Stimulated activated CD8-positive, alpha-beta memory T cell treated with anti-CD3 and anti-CD28 coated beads, Interleukin-15, amount 100 ng/mL, for 48 hours (primary cell): ENCODE results near the gene ZNF701.
"Not testable (repeated sequence)": the region's sequence is repeated elsewhere in the genome, so short reads cannot be mapped to it uniquely, and the experiment has no call there.

ENCODE experiments used
- DNase-seq, 2 donors: peaks; one replicate each; pipeline ENCODE4 v3.0.0-alpha.2; 2020; ENCODE audit warnings: low read depth in 2 of 2

ZNF701 gene

DNA sequence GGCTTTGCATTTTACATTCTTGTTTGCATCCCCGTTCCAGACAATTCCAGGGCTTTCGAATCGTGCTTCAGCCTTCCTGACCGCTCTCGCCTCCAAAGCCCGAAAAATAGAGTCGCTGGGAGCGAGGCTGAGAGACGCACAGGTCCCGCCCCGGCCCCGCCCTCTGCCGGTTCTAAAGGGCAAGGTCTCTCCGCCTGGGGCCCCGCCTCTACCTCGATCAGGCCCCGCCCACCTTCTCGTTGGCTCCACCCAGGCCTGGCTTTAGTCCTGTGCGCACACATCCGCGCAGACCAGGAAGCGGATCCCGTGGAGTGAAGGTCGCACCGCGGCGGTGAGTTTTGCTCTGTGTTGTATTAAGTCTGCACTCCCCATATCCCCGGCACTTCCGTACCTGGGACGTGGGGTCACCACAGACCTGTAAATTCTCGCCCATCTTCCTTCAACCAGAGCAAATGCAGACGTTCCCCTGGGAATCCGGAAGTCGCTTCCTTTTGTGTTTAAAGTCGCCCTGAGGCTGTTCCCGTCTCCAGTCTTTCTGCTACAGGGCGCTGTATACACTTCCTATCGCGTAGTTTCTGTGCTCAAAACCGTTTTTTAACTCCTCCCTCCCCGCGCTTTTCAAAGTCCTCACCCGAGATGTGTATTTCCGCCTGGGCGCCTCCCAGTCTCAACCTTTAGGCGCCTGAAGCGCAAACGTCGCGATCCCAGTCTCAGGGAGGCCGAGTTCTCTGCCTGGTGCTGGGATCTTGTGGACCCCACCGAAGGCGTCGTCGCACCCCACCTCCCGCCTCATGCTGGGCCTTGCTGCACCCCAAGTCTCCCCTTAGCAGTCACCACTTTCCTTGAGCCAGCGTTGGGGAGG, at the start of gene ZNF701:
Gene ZNF701, plus strand, starts transcription at position 288 of the 862 bp plus-strand sequence. CDS start 3,861 bp downstream, outside the sequence.
- peak; percentile 82 to 87 for DNase-seq

DNA sequence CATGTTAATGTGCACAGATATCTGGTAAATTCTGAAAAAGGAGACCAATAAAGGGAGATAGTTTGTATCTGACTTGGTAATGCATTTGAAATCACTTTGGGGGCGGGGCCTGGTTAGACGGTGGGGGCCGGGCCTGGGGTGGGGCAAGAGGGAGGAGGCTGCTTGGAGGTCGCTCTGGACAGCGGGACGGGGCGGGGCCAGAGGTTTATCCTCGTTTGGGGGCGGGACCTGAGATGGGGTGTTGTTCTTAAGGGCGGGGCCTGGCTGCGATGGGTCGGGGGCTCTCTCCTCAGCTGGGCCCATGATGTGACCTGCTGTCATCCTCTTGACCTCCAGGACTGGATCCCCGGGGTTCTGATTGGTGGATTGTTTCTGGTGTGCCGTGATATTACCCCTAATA, 47.5 kb upstream of the ZNF701 start:
- no peak for DNase-seq

DNA sequence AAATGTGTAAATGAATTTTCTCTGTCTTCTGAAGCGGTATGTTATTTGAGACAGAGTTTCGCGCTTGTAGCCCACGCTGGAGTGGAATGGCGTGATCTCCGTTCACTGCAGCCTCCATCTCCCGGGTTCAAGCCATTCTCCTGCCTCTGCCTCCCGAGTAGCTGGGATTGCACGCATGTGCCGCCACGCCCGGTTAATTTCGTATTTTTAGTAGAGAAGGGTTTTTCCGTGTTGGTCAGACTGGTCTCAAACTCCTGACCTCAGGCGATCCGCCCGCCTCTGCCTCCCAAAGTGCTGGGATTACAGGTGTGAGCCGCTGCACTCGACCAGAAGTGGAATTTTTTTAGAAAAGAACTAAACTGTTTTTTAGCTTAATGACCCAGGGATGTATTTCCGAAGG, 46.0 kb upstream of the ZNF701 start:
- no peak for DNase-seq

DNA sequence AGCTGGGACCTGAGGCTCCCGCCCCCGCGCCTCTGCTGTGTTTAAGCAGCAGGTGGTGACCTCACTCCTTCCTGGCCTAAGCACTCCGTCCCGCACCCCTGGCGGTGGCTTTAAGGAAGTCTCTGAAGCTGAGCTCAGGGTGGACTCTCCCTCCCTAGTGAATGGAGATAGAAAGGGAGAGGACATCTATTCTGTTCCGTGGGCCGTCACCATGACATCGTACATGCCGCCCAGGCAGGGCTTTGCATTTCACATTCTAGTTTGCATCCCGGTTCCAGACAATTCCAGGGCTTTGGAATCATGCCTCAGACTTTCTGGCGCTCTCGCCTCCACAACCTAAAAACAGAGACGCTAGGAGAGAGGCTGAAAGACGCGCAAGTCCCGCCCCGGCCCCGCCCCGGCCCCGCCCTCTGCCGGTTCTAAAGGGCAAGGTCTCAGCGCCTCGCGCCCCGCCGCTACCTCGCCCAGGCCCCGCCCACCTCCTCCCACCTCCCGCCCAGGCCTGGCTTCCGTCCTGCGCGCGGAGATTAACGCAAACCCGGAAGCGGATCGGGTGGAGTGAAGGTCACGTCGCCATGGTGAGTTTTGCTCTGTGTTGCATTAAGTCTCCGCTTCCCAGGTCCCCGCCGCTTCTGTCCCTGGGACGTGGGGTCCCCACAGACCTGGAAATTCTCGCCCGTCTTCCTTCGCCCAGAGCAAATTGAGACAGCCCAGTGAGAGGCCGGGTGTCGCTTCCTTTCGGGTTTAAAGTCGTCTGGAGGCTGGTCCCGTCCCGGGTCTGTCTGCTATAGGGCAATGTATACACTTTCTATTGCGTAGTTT, 42.7 kb upstream of the ZNF701 start, which contains the start of gene ZNF808:
Gene ZNF808, plus strand, starts transcription at position 535 of the 822 bp plus-strand sequence. CDS start 15,617 bp downstream, outside the sequence.
- DNase-seq: peak; percentile 93 to 94

DNA sequence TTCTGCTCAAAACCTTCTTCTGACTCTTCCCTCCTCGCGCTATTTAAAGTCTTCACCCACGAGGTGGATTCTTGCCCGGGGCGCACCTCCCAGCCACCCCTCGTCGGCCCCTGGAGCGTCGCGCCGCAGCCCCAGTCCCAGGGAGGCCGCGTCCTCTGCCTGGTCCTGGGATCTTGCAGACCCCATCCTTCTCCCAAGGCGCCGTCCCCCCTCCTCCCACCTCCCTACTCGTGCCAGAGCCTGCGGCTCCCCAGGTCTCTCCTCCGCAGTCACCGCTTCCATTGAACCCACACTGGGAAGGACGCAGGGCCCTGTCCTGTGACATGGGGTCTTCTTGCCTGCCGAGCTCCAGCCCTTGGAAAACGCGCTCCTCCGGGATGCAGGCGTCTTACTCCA, 42.1 kb upstream of the ZNF701 start:
- no peak for DNase-seq

DNA sequence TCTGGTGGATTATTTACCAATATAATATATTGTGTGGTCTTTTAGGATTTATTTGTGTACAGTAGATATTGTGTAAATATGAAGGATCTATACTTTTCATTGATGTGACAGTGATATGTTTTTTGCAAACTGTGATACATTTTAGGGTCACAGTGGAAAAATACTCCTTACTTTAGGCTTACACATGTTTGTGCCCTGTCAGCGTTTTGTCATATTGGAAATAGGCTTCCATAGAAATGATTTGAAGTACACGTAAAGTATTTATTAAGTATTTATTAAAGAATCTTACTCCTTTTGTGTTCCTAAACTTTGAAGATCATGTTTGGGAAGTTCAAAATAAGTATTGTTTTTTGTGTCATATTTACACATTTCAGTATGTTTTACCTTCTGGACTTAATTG, 37.6 kb upstream of the ZNF701 start:
- DNase-seq: no peak

DNA sequence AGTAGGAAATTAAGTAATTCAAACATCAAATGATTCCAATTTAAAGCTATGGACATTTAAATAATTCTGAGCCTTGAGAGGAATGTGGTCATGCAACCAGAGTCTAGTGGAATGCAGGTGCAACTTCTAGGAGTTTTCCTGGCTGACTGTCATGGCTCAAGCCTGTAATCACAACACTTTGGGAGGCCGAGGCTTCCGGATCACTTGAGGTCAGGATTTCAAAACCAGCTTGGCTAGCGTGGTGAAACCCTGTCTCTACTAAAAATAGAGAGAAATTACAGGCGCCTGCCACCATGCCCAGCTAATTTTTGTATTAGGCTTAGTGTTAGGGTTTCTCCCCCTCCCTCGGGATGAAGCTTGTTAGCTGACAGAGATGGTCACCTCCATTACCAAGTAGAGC, 36.2 kb upstream of the ZNF701 start:
- no peak for DNase-seq

DNA sequence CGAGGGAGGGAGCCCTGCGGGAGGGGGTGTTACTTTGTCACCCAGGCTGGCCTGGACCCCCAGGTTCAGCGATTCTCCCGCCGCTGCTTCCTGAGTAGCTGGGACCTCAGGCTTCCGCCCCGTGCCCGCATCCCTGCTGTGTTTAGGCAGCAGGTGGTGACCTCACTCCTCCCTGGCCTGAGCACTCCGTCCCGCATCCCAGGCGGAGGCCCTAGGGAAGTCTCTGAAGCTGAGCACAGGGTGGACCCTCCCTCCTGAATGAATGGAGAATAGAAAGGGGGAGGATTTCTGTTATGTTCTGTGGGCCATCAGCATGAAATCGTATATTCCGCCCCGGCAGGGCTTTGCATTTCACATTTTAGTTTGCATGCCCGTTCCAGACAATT, 34.7 kb upstream of the ZNF701 start:
- DNase-seq: peak in 1 of 2 donors; percentile 2

DNA sequence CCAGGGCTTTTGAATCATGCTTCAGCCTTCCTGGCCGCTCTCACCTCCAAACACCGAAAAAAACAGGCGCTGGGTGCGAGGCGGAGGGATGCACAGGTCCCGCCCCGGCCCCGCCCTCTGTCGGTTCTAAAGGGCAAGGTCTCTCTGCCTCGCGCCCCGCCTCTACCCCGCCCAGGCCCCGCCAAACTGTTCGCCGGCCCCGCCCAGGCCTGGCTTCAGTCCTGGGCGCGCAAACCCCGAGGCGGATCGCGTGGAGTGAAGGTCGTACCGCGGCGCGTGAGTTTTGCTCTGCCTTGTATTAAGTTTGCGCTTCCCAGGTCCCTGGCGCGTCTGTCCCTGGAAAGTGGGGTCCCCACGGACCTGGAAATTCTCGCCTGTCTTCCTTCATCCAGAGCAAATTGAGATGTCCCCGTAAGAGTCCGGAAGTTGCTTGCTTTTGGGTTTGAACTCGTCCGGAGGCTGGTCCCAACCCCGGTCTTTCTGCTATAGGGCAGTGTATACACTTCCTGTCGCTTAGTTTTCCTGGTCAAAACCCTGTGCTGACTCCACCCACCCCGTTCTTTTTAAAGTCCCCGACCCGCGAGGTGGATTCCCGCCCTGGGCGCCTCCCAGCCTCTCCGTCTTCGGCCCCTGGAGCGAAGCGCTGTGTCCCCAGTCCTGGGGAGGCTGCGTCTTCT, 34.2 kb upstream of the ZNF701 start:
- DNase-seq: peak; percentile 85 to 86

DNA sequence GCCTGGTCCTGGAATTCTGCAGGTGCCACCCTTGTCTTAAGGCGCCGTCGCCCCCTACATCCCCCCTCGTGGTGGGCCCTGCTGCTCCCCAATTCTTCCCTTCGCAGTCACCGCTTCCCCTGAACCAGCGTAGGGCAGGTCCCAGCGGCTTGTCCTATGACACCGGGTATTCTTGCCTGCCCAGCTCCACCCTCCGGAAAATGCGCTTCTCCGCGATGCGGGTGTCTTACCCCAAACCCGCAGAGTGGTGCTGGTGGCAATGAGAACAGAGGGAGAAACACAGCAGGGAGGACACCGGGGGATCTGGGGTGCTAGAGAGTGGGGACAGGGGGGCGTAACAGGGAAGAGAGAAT, 33.7 kb upstream of the ZNF701 start:
- peak; percentile 12 to 19 for DNase-seq

DNA sequence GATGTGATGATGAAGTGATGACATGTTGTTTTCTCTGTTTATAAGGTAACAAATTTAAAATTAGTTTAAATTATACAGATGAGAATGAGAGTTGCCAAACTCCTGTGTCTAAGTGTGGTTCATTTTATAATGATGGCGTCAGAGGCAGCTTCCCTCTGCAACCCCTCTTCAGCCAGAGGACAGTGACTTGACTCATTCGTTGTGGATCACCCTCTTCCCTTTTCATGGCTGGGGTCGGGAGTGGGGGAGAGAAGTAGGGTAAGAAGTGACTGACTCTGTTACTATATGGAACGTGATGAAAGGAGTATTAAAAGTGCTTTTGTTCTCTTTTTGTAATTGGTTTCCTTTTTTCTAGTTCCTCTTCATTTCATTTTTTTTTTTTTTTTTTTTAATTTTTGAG, 31.3 kb upstream of the ZNF701 start:
- DNase-seq: not testable (repeated sequence)

DNA sequence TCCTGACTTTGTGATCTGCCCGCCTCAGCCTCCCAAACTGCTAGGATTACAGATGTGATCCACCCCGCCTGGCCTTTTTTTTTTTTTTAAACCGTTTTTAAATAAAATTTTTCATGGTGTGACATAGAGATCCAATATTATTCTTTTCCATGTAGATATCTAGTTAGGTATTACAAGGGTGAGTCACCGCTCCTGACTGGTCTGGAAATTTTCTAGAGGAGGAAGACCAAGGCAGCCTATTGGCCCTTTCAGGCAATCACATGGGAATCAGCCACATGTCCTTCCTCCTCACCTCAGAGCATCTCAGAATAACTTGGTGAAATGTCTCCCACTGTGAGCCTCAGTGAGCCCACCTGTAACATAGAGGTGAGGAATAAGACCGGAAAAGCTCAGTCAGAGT, 28.9 kb upstream of the ZNF701 start:
- DNase-seq: not testable (repeated sequence)

DNA sequence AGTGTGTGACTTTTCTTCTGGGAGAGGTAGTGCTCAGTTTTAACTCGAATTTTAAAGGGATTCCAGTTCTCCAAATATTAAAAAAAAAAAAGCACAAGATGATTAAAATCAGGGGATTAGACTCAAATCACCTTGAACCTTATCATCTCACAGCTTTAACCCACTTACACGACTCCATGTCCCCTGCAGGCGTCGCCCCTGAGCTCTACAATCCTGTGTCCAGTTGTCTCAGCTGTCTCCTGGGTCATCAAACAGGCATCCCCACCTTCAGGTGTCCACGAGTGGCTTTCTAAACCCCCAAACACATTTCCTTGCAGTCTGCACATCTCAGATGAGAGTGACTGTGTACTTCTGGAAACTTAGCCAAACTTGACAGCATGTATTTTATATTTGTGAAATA, 28.5 kb upstream of the ZNF701 start:
- DNase-seq: no peak

DNA sequence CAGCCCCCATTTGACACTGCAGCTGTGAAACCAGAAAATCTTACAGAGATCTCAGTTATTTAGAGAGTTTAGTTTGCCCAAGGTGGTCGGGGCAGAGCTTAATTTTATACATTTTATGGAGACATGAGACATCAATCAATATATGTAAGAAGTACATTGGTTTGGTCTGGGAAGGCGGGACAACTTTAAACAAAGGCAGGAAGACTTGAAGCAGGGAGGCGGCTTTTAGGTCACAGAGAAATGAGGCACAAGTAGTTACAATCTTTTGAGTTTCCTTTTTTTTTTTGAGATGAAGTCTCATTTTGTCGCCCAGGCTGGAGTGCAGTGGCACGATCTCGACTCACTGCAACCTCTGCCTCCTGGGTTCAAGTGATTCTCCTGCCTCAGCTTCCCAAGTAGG, 27.5 kb upstream of the ZNF701 start:
- DNase-seq: not testable (repeated sequence)

DNA sequence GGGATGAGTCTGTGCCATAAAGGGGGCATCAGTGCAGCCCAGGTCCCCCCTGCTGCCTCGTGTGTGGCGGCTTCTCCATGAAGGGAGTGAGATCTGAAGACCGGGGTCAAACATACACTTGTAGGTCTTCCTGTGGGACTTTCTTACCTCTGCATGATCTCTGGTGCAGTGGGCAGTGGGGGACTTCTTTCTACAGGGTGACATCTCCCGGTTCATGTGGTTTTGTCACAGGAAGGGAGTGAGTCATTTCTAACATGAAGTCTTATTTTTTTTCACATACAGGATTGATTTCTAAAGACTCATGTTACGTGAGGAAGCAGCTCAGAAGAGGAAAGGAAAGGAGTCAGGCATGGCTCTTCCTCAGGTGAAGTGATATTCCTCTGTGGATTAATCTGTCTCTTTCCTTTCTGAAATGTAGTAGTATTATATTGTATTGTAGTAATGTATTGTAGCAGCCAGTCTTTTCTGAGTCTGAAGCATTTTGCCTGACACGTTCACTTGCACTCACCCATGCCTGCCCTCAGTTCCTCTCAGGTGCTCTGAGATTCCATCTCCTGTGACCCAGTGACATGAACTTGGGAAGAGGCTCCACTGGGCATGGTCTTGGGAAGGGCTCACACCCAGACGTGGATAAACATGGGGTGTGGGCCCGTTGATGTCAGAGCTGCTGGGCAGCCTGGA, 27.0 kb upstream of the ZNF701 start:
- DNase-seq: peak; percentile 11 to 17

DNA sequence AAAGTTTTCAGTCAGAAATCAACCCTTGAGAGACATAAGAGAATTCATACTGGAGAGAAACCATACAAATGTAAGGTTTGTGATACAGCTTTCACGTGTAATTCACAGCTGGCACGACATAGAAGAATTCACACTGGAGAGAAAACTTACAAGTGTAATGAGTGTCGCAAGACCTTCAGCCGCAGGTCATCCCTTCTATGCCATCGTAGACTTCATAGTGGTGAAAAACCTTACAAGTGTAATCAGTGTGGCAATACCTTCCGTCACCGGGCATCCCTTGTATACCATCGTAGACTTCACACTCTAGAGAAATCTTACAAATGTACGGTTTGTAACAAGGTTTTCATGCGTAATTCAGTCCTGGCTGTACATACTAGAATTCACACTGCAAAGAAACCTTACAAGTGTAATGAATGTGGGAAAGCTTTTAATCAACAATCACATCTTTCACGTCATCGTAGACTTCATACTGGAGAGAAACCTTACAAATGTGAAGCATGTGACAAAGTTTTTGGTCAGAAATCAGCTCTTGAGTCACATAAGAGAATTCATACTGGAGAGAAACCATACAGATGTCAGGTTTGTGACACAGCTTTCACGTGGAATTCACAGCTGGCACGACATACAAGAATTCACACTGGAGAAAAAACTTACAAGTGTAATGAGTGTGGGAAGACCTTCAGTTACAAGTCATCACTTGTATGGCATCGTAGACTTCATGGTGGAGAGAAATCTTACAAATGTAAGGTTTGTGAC, 15.7 kb upstream of the ZNF701 start:
- no peak for DNase-seq

DNA sequence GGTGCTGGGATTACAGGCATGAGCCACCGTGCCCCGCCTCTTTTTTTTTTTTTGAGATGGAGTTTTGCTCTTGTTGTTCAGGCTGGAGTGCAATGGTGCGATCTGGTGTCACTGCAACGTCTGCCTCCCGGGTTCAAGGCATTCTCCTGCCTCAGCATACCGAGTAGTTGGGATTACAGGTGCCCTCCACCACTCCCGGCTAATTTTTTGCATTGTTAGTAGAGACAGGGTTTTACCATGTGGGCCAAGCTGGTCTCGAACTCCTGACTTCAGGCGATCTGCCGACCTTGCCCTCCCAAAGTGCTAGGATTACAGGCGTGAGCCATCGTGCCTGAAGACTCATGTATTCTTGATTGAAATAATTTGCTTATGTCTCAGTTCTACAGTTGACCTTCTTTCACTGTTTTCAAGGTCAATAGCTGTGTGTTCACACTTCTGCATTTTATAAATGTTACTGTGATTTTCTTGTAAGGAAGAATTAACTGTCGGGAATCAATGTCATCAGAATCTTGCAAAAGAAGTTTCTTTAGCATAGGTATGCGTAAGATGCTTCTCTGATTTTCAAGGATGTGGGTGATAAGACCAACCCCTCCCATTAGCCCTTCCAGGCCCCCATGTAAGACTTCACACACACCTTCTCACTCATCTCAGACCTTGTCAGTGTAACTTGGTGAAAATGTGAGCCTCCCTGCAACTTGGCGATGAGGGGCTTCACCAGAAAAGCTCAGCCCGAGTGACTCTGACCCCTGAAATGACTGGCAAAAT, 12.7 kb upstream of the ZNF701 start:
- DNase-seq: no peak

DNA sequence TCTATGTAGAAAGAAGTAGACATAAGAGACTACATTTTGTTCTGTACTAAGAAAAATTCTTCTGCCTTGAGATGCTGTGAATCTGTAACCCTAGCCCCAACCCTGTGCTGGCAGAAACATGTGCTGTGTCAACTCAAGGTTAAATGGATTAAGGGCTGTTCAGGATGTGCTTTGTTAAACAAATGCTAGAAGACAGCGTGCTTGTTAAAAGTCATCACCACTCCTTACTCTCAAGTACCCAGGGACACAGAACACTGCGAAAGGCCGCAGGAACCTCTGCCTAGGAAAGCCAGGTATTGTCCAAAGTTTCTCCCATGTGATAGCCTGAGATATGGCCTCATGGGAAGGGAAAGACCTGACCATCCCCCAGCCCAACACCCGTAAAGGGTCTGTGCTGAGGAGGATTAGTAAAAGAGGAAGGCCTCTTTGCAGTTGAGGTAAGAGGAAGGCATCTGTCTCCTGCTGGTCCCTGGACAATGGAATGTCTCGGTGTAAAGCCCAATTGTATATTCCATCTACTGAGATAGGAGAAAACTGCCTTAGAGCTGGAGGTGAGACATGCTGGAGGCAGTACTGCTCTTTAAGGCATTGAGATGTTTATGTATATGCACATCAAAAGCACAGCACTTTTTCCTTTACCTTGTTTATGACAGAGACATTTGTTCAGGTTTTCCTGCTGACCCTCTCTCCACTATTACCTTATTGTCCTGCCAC, 11.2 kb upstream of the ZNF701 start:
- not testable (repeated sequence) for DNase-seq

DNA sequence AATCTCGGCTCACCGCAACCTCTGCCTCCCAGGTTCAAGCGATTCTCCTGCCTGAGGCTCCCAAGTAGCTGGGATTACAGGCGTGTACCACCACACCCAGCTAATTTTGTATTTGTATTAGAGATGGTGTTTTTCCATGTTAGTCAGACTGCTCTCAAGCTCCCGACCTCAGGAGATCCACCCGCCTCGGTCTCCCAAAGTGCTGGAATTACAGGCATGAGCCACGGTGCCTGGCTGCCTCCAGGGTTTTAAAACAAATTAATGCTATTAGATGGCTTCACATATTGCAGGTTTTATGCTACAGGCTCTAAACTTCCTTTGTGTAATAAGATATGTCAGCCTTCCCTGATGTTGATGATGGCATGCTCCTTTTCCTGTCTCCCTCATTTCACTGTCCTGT, 8.5 kb upstream of the ZNF701 start:
- not testable (repeated sequence) for DNase-seq
